Measurements from ENCODE around the gene QRSL1.
"Not testable (repeated sequence)": the region's sequence is repeated elsewhere in the genome, so short reads cannot be mapped to it uniquely, and the experiment has no call there.

QRSL1 gene

DNA sequence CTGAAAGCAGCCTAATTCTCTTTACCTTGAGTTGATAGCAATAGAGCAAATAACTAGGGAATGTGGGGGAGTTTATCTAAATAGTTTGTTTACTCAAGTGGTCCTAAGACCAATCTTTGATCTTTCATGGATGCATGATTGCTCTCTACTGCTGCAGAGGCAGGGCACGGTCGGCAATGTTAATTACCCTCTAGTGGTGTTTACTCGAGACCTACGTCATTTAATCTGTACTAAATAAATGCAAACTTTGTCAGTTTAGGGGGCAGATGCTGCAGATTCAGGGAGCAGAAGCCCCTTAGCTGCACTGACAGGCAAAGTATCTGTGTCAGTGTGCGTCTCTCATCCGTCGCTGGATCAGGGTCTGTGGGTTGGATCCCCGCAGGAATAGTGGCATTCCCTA, 7.0 kb upstream of the QRSL1 start:
- Histone ChIP-seq H3K9ac (ENCODE audit: low read length in 5 of 5) (no peak overlapping the region), H3K4me1 (ENCODE audit: control insufficient read depth in 5 of 5, insufficient read depth in 5 of 5, low read length in 5 of 5) (no peaks in the 10 kb centered on the region), H3K27me3 (ENCODE audit: control insufficient read depth in 5 of 5, insufficient read depth in 4 of 5, low read length in 5 of 5) (no peaks in the 10 kb centered on the region), H3K36me3 (ENCODE audit: control insufficient read depth in 5 of 5, insufficient read depth in 5 of 5, low read length in 5 of 5) (peaks cover 0 to 12% (median 7%) of the 10 kb centered on the region in 5 donors), H3K9me3 (ENCODE audit: control insufficient read depth in 5 of 5, low read length in 5 of 5) (no peaks in the 10 kb centered on the region), H3K27ac (ENCODE audit: low read depth, low read length) (no peak overlapping the region), H3K4me3 (ENCODE audit: low read depth in 1 of 5, low read length in 5 of 5) (no peak overlapping the region)

DNA sequence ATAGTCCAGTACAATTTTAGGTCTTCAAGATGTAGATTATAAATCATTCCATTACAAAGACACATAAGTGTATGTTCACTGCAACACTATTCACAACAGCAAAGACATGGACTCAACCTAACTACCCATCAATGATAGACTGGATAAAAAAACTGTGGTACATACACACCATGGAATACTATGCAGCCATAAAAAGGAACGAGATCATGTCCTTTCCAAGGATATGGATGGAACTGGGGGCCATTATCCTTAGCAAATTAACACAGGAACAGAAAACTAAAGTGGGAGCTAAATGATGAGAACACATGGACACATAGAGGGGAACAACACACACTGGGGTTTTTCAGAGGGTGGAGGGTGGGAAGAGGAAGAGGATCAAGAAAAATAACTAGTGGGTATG, 6.3 kb upstream of the QRSL1 start:
- H3K9ac ChIP-seq (ENCODE audit: low read length in 5 of 5) = no peak overlapping the region
- H3K9me3 ChIP-seq (ENCODE audit: control insufficient read depth in 5 of 5, low read length in 5 of 5) = no peaks in the 10 kb centered on the region
- H3K4me3 ChIP-seq (ENCODE audit: low read depth in 1 of 5, low read length in 5 of 5) = no peak overlapping the region
- H3K27me3 ChIP-seq (ENCODE audit: control insufficient read depth in 5 of 5, insufficient read depth in 4 of 5, low read length in 5 of 5) = no peaks in the 10 kb centered on the region
- peaks cover 0 to 12% (median 7%) of the 10 kb centered on the region in 5 donors for H3K36me3 ChIP-seq (ENCODE audit: control insufficient read depth in 5 of 5, insufficient read depth in 5 of 5, low read length in 5 of 5)
- H3K4me1 ChIP-seq (ENCODE audit: control insufficient read depth in 5 of 5, insufficient read depth in 5 of 5, low read length in 5 of 5) = no peaks in the 10 kb centered on the region
- H3K27ac ChIP-seq (ENCODE audit: low read depth, low read length) = no peak overlapping the region

GRCh38 chr6:106626485-106626884, 2.9 kb upstream of the QRSL1 start:
- no peaks in the 10 kb centered on the region for H3K27me3 ChIP-seq (ENCODE audit: control insufficient read depth in 5 of 5, insufficient read depth in 4 of 5, low read length in 5 of 5)

GRCh38 chr6:106627760-106628159, 1.6 kb upstream of the QRSL1 start:
- H3K36me3 ChIP-seq (ENCODE audit: control insufficient read depth in 5 of 5, insufficient read depth in 5 of 5, low read length in 5 of 5); H3K9me3 ChIP-seq (ENCODE audit: control insufficient read depth in 5 of 5, low read length in 5 of 5); H3K27ac ChIP-seq (ENCODE audit: low read depth, low read length); H3K9ac ChIP-seq (ENCODE audit: low read length in 5 of 5); H3K4me3 ChIP-seq (ENCODE audit: low read depth in 1 of 5, low read length in 5 of 5); H3K27me3 ChIP-seq (ENCODE audit: control insufficient read depth in 5 of 5, insufficient read depth in 4 of 5, low read length in 5 of 5): not testable (repeated sequence)
- peaks cover 0 to 17% (median 16%) of the 10 kb centered on the region in 5 donors for H3K4me1 ChIP-seq (ENCODE audit: control insufficient read depth in 5 of 5, insufficient read depth in 5 of 5, low read length in 5 of 5)

More at GRCh38 chr6:106626485-106626884, 2.9 kb upstream of the QRSL1 start:
- H3K9me3 ChIP-seq (ENCODE audit: control insufficient read depth in 5 of 5, low read length in 5 of 5) = no peaks in the 10 kb centered on the region
- no peak overlapping the region for H3K9ac ChIP-seq (ENCODE audit: low read length in 5 of 5)
- no peak overlapping the region for H3K27ac ChIP-seq (ENCODE audit: low read depth, low read length)
- H3K36me3 ChIP-seq (ENCODE audit: control insufficient read depth in 5 of 5, insufficient read depth in 5 of 5, low read length in 5 of 5) = peaks cover 0 to 5% (median 3%) of the 10 kb centered on the region in 5 donors
- H3K4me1 ChIP-seq (ENCODE audit: control insufficient read depth in 5 of 5, insufficient read depth in 5 of 5, low read length in 5 of 5) = peaks cover 0 to 17% (median 16%) of the 10 kb centered on the region in 5 donors
- no peak overlapping the region for H3K4me3 ChIP-seq (ENCODE audit: low read depth in 1 of 5, low read length in 5 of 5)

GRCh38 chr6:106628658-106629102, 698 bp upstream of the QRSL1 start:
- H3K9ac ChIP-seq (ENCODE audit: low read length in 5 of 5) = peak overlapping the region; percentile 92 to 99 (median 95)
- peaks cover 0 to 17% (median 16%) of the 10 kb centered on the region in 5 donors for H3K4me1 ChIP-seq (ENCODE audit: control insufficient read depth in 5 of 5, insufficient read depth in 5 of 5, low read length in 5 of 5)

DNA sequence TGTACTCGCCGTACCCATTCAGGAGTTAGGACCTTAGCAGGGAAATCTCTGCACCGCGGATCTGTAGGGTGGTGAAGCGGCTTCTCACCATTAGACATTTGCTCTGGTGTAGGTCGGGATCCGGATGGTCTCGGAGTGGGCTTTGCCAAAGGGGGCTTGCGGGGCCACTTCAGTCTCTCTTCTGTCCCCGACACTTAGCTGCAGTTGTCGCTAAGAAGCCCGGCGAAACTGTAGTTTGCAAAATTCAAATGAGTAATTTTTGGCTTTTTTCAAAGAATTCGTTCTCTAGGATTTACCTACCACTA, 433 bp downstream of the QRSL1 start:
- peak overlapping the region; percentile 87 to 99 (median 97) for H3K4me3 ChIP-seq (ENCODE audit: low read depth in 1 of 5, low read length in 5 of 5)
- peaks cover 0 to 17% (median 16%) of the 10 kb centered on the region in 5 donors for H3K4me1 ChIP-seq (ENCODE audit: control insufficient read depth in 5 of 5, insufficient read depth in 5 of 5, low read length in 5 of 5)
- H3K27ac ChIP-seq (ENCODE audit: low read depth, low read length) = peak overlapping the region; percentile 89
- H3K36me3 ChIP-seq (ENCODE audit: control insufficient read depth in 5 of 5, insufficient read depth in 5 of 5, low read length in 5 of 5) = no peaks in the 10 kb centered on the region
- H3K9me3 ChIP-seq (ENCODE audit: control insufficient read depth in 5 of 5, low read length in 5 of 5) = no peaks in the 10 kb centered on the region
- H3K27me3 ChIP-seq (ENCODE audit: control insufficient read depth in 5 of 5, insufficient read depth in 4 of 5, low read length in 5 of 5) = no peaks in the 10 kb centered on the region
- peak overlapping the region; percentile 92 to 99 (median 95) for H3K9ac ChIP-seq (ENCODE audit: low read length in 5 of 5)

More at GRCh38 chr6:106628658-106629102, 698 bp upstream of the QRSL1 start:
- Histone ChIP-seq H3K27me3 (ENCODE audit: control insufficient read depth in 5 of 5, insufficient read depth in 4 of 5, low read length in 5 of 5) (no peaks in the 10 kb centered on the region), H3K36me3 (ENCODE audit: control insufficient read depth in 5 of 5, insufficient read depth in 5 of 5, low read length in 5 of 5) (no peaks in the 10 kb centered on the region), H3K9me3 (ENCODE audit: control insufficient read depth in 5 of 5, low read length in 5 of 5) (no peaks in the 10 kb centered on the region), H3K27ac (ENCODE audit: low read depth, low read length) (peak overlapping the region; percentile 89), H3K4me3 (ENCODE audit: low read depth in 1 of 5, low read length in 5 of 5) (peak overlapping the region; percentile 87 to 99 (median 97))

- Histone ChIP-seq H3K27me3 (ENCODE audit: control insufficient read depth in 5 of 5, insufficient read depth in 4 of 5, low read length in 5 of 5) (no peaks in the 10 kb centered on the region), H3K27ac (ENCODE audit: low read depth, low read length) (no peak overlapping the region), H3K4me3 (ENCODE audit: low read depth in 1 of 5, low read length in 5 of 5) (peak overlapping the region; percentile 87 to 99 (median 97)), H3K4me1 (ENCODE audit: control insufficient read depth in 5 of 5, insufficient read depth in 5 of 5, low read length in 5 of 5) (peaks cover 0 to 17% (median 16%) of the 10 kb centered on the region in 5 donors), H3K36me3 (ENCODE audit: control insufficient read depth in 5 of 5, insufficient read depth in 5 of 5, low read length in 5 of 5) (no peaks in the 10 kb centered on the region), H3K9me3 (ENCODE audit: control insufficient read depth in 5 of 5, low read length in 5 of 5) (no peaks in the 10 kb centered on the region), H3K9ac (ENCODE audit: low read length in 5 of 5) (peak overlapping the region in 4 of 5 donors; percentile 92 to 99 (median 96))
Measured at GRCh38 chr6:106630366-106630765, 988 bp downstream of the QRSL1 start.

DNA sequence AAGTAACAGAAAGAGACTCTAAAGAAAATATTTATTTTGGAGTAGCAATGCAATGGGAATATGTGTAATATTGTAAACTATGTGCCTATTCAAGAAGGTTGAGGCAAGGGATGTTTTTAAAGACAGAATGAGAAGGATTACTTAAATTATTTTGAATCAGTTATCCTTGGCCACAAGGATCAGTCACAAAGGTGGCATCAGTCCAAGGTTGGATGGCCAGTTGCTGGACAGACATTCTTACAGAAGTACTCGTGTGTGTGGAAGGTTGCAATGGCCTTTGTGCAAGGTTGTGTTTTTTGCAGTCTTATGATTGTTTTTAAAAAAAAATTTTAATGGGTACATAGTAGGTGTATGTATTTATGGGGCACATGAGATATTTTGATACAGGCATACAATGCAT, 2.0 kb downstream of the QRSL1 start:
- no peak overlapping the region for H3K27ac ChIP-seq (ENCODE audit: low read depth, low read length)
- H3K4me1 ChIP-seq (ENCODE audit: control insufficient read depth in 5 of 5, insufficient read depth in 5 of 5, low read length in 5 of 5) = peaks cover 0 to 17% (median 16%) of the 10 kb centered on the region in 5 donors
- no peaks in the 10 kb centered on the region for H3K36me3 ChIP-seq (ENCODE audit: control insufficient read depth in 5 of 5, insufficient read depth in 5 of 5, low read length in 5 of 5)
- no peak overlapping the region for H3K9ac ChIP-seq (ENCODE audit: low read length in 5 of 5)
- no peak overlapping the region for H3K4me3 ChIP-seq (ENCODE audit: low read depth in 1 of 5, low read length in 5 of 5)
- no peaks in the 10 kb centered on the region for H3K9me3 ChIP-seq (ENCODE audit: control insufficient read depth in 5 of 5, low read length in 5 of 5)
- H3K27me3 ChIP-seq (ENCODE audit: control insufficient read depth in 5 of 5, insufficient read depth in 4 of 5, low read length in 5 of 5) = no peaks in the 10 kb centered on the region

DNA sequence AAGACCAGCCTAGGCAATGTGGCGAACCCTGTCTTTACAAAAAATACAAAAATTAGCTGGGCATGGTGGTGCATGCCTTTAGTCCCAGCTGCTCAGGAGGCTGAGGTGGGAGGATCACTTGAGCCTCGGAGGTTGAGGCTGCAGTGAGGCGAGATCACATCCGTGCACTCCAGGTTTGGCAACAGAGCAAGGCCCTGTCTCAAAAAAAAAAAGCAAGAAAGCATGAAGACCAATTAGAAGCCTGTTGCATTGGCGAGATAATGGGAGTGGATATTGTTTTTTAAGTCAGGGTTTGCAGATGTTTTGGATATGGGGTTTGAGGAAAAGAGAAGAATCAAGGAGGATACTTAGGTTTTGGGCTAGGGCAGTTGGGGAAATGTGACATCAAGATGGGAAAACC, 5.2 kb downstream of the QRSL1 start:
- no peaks in the 10 kb centered on the region for H3K27me3 ChIP-seq (ENCODE audit: control insufficient read depth in 5 of 5, insufficient read depth in 4 of 5, low read length in 5 of 5)
- H3K36me3 ChIP-seq (ENCODE audit: control insufficient read depth in 5 of 5, insufficient read depth in 5 of 5, low read length in 5 of 5) = no peaks in the 10 kb centered on the region
- H3K27ac ChIP-seq (ENCODE audit: low read depth, low read length) = no peak overlapping the region
- no peak overlapping the region for H3K4me3 ChIP-seq (ENCODE audit: low read depth in 1 of 5, low read length in 5 of 5)
- H3K9me3 ChIP-seq (ENCODE audit: control insufficient read depth in 5 of 5, low read length in 5 of 5) = no peaks in the 10 kb centered on the region
- H3K4me1 ChIP-seq (ENCODE audit: control insufficient read depth in 5 of 5, insufficient read depth in 5 of 5, low read length in 5 of 5) = peaks cover 0 to 24% (median 14%) of the 10 kb centered on the region in 5 donors
- no peak overlapping the region for H3K9ac ChIP-seq (ENCODE audit: low read length in 5 of 5)

- Histone ChIP-seq H3K9me3 (ENCODE audit: control insufficient read depth in 5 of 5, low read length in 5 of 5) (no peaks in the 10 kb centered on the region), H3K9ac (ENCODE audit: low read length in 5 of 5) (no peak overlapping the region), H3K27me3 (ENCODE audit: control insufficient read depth in 5 of 5, insufficient read depth in 4 of 5, low read length in 5 of 5) (no peaks in the 10 kb centered on the region), H3K36me3 (ENCODE audit: control insufficient read depth in 5 of 5, insufficient read depth in 5 of 5, low read length in 5 of 5) (peaks cover 0 to 11% (median 4%) of the 10 kb centered on the region in 5 donors), H3K4me1 (ENCODE audit: control insufficient read depth in 5 of 5, insufficient read depth in 5 of 5, low read length in 5 of 5) (peaks cover 0 to 14% (median 3%) of the 10 kb centered on the region in 5 donors), H3K27ac (ENCODE audit: low read depth, low read length) (no peak overlapping the region), H3K4me3 (ENCODE audit: low read depth in 1 of 5, low read length in 5 of 5) (no peak overlapping the region)
Measured at GRCh38 chr6:106637051-106637716, 7.8 kb downstream of the QRSL1 start.

Measured in subcutaneous abdominal adipose tissue (tissue), 5 donors.